ENCODE data around the gene HS6ST2.

HS6ST2 gene

DNA sequence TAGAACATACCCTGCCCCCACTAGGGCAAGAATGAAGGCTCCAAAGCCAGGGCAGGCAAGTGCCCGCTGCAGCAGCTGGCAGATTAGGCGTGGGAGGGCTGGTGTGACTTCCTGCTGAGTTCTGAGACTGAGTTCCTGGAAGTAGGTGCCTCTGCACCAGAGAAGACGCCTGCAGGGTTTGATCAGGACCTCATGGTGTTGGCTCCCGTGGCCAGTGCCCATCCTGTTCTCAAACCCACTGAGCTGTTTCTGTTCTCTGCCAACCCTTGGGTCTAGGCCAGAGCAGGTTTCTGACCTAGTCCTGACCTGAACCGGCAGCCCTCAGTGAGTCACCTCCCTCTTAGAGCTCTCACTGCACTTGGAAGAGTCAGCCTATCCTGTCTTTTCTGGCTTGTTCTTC lies 220.7 kb downstream of the HS6ST2 start:
- peak; percentile 15 to 24 for DNase-seq

DNA sequence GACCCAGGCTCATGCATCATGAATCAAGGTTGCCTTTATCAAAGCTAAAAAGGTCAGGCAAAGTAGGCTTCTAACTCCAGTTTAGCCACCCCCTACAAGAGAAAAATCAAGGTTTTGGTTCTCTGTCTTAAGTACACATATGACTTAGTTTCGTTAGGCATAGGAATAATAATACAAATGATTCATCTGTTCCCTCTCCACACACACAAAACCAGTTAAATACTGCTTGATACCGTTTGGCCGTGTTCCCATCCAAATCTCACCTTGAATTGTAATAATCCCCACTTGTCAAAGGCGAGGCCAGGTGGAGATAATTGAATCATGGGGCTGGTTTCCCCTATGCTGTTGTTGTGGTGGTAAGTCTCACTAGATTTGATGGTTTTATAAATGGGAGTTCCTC lies 226.2 kb downstream of the HS6ST2 start:
- DNase-seq = no peak

DNA sequence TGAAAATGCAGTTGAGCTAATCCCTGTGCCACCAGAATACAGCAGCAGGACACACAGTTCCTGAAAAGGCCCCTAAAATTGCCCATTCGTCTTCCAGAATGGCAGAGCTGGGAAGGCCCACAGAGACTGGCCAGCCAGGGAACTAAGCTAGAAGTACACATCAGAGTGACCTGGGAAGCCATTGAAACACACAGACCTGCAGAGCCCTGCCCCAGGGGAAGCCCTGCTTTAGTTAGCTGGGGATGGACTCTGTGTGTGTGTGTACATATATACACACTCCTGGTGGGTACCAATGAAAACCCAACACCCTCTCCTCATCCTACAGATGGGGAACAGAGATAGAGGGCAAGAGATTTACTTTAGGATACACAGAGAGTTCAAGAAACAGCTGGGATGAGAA lies 227.7 kb downstream of the HS6ST2 start:
- DNase-seq = no peak

DNA sequence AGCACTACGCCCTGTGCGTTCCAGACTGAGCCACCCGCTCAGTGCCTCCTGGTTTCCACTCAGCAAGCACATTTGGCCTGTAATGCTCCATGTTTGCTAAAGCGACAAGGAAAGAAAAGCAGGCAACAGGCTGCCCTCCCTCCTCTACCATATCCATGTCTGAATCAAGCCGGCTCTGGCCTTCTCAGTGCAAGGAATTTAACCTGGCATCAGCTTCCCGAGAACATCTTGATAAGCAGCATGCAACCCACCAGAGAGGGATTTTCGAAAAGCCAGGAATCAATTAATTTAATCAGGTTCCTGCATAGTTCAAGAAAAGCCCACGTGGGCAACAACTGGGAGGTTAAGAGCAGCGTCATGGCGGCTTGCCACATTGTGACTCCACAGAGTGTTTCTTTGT lies 228.2 kb downstream of the HS6ST2 start:
- no peak for DNase-seq

DNA sequence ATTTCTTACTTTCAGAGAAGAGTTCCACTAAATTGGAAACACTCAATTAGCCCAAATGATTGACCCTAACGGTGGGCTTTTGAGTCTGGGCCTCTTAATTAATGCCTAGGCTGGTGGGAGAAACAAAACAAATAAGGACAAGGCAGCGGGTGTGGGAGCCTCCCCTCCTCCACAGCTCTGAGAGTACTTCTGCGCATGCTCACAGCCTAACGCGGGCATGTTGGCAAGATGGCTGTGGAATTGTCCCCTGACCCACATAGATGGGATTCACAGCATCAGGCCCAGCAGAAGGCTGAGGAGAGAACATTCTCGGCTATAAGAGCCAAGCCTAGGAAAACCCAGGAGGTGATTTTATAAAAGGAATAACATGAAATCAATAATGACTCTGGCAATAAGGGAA lies 230.1 kb downstream of the HS6ST2 start:
- no peak for DNase-seq

DNA sequence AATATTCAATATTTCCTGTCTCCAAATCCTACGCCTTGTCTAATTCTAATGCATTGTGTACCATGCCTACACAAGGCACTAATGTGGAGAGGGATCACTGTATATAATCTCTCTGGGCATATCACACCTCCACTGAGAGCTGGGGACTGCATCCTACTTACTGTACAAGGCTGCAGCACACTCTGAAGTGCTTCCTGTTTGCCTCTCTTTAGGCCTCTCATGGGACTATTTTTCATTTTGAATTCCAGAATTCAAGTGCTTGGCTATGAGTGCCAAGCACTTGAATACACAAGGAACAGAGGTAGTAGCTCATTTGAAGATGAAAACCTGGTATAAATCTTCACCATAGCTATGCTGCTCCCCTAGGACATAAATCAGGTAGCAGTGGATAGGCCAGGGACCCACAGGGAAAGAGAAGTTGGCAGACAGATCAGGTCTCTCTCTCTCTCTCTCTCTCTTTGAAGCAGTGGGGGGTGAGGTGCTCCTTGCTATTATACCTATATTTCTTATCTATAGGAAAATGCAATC lies 239.9 kb downstream of the HS6ST2 start:
- no peak for DNase-seq

DNA sequence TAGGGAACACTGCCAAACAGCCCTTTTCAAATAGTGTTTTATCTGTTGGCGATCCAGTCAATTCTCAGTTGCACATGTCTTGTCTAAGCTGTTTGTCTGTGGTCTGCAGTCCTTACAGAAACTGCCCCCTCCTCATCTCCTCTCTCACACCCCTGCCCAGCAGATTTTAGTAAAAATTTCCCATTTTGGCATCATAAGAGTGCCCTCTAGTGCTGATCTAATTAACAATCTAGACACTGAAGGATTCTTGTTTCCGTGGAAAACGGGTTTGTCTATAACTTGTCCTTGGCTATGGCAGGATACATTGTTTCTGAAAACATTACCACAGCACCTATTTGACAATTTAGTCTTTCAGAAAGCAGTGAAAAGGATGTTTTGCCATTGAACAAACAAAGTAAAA lies 242.4 kb downstream of the HS6ST2 start:
- no peak for DNase-seq

DNA sequence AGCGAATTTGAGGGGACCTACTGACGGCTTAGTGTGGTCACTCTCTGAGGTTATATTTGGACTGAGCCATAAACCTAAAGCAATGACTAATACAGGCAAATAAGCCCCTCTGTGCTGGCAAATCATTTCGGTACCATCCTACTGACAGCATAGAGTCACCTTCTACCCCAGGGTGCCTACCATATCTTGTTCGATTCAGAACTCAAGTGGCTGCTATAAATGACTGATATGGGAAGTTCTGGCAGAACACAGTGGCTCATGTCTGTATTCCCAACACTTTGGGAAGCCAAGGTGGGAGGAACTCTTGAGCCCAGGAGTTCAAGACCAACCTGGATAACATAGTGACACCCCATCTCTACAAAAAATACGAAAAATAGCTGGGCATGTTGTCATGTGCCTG lies 243.5 kb downstream of the HS6ST2 start:
- no peak for DNase-seq

DNA sequence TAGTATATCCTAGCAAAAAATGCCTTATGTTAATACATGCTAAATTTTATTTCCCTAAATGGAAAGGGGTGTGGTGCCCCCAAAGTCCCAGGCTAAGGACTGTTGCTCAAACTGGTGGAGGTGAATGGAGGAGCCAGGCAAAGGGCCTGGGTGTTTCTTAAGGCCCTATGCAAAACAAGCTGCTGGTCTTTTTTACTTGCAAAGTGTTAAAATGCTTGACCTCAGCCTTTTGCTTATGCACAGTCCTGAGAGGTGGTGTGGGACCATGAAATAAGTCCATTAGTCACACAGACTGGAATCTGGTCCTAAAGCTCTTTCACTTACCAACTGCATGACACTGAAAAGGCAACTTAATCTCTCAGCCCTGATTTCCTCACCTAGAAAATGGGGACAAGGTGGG lies 246.1 kb downstream of the HS6ST2 start:
- no peak for DNase-seq

DNA sequence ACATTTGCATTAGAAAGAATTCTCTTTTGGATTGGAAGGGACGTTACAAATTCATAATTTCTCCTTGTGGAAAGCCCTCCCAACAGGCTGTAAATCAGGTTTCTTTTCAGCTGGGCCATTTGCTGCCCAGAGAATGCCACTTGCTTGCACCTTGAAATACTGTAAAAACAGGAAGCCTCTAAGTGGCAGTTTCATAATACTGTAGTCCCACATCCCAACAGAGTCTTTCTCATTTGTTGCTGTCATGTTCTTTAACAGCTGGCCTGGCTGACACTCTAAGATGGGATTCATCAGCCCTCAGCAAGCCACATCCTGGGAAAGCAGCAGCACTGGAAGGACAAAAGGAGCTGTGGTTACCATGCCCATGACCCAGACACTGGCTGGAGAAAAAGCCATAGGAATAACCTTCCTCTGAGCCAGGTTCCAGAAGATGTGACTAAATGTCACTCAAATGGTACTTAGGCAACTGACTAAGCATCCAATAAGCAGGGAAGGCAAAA lies 247.7 kb downstream of the HS6ST2 start:
- no peak for DNase-seq

DNA sequence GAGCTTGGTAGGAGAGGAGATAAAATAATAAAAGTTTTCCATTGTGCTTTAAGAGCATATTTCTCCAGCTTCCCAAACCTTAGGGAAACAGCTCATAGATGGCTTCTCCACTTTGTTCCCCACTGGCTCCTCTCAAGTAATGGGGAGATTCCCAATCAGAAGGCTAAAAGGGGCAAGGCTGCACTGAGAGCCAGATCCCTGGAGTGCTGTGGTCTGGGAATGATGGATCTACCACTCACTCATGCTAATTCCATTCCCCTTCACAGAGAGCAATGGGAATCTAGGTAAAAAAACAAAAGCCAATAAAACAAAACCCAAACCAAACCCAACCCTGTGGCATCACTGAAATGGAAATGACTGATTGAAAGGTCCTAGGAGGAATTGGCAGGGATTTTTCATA lies 249.9 kb downstream of the HS6ST2 start:
- no peak for DNase-seq

DNA sequence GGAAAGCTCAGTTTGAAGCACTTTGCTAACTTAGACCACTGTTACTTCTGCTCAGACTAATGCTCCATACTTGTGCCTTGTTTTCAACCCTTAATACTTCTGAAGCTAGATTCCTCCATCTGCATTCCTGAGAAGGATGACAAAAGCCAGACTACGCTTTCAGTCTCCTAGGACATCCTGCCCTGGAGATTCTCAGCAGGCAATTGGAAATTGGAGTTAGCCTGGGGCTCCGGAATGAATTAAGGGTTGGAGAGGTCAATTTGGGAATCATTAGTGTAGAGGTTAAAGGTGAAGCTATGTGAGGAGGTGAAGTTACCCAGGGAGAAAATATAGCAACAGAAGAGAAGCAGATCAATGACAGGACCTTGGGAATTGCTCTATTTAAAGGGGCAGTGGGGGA lies 253.7 kb downstream of the HS6ST2 start:
- DNase-seq = no peak

DNA sequence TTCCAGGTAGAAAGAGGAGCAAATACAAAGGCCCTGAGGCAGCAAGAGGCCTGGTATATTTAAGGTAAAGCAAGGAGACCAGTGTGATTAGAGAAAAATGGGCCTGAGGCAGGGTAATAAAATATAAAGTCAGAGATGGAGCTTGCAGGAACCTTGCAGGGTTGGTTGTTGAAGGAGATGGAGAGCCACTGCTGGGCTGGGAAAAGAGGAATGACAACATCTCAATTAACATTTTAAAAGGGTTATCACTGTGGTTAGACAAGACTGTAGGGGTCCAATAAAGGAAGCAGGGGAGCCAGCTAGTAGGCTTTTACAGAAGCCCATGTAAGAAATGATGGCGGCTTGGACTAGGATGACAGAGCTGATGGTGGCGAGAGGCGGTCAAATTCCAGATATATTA lies 264.0 kb downstream of the HS6ST2 start:
- DNase-seq = no peak

DNA sequence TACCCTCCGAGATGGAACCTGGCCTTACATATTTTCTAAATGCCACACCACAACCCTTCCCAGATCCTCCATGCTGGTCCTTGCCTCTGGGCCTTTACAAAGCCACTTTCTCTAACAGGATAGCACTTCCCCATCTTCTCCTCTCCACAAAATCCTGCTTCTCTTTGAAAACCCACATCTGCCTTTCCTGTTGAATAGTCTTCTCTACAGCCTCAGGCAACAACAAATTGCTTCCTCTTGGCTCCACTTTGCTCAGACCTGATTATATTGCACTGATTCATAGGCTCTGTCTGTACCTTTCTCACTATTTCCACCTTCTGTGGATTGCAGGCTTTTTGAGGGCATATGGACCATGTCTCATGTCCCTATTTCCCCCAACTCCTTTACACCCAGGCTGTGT lies 265.9 kb downstream of the HS6ST2 start:
- DNase-seq = no peak

DNA sequence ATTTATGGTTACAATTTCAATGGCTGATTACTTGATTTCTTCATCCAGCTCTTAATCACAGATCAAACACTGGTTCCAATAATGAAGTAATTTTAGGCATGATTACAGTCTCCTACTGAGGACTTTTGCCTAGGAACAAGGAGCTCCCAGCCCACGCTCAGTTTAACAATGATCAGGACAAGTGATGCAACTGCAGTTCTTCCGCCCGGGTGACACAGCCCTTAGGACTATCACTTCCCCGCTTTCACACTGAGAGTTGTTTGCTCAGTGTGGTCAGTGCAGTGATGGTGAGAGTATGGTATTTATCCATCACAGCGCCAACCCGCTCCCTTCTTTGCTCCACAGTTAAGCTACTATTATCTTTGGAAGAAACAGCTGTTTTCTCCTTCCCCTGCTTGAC lies 266.4 kb downstream of the HS6ST2 start:
- DNase-seq = no peak

DNA sequence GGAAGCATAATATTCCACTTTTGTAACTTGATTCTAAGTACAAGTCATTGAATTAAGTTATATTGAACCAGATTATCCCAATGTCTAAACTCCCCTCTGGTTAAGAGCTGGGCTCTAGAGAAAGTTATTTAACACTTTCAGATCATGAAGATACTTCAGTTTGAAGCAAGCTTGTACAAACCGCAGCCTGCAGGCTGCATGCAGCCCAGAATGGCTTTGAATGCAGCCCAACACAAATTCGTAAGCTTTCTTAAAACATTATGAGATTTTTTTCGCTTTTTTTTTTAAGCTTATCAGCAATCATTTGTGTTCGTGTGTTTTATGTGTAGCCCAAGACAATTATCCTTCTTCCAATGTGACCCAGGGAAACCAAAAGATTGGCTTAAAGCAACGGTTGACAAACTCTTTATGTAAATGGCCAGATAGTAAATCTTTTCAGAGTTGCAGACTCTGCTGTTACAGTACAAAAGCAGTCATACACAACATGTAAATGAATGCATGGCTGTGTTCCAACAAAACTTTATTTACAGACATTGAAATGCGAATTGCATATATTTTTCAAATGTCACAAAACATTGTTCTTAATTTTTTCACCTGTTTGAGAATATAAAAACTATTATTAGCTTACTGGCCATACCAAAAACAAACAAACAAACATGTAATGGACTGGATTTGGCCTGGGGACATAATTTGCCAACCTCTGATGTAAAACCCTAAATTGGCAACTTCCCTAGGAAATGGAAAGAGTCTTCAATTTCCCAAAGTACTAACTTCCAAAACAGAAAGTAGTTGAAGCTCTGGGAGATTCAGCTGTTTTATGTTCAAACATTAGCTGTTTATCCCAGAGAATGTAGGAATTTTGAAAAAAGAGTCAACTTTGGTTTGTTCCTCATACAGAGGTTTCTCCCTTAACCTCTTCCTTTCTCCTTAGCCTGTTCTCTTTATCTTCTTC lies 268.5 kb downstream of the HS6ST2 start:
- no peak for DNase-seq

DNA sequence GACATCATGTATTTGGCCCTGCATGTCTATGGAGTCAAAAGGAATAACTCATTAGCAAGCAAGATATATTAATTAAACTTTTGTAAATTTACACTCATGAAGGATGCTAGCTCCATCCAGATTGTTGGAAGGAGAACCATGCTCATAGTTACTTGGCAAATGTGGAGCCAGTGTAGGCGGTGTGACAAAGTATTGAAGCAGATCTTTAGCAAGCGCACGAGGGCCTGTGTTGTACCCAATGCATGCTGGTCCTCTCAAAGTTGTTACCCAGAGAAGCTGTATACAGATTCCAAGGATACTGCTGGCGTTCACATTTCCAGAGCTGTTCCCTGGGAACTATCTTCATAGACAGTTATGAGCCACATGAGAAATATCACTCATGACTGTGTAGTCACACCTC lies 273.2 kb downstream of the HS6ST2 start:
- DNase-seq = no peak

DNA sequence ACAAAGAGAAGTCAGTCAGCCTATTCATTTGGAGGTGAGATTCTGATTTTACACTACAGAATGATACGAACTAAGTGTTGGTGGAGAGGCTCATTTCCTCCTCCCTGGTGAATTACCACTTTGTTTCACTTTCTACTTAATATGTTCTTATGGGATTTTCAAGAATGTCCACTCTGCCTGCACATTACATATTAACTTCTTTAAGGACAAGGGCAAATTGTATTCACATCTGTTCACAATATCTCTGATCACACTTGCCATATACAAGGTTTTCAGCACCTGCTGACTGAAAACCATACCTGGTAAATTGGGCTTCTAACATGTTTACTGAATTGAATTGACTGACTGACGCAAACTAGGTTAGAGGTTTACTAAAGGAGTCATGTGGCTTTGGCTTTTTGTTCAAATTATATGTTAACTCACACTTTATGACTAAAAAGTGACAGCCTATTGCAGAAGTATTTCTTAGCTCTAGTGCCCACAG lies 281.2 kb downstream of the HS6ST2 start:
- DNase-seq = no peak

DNA sequence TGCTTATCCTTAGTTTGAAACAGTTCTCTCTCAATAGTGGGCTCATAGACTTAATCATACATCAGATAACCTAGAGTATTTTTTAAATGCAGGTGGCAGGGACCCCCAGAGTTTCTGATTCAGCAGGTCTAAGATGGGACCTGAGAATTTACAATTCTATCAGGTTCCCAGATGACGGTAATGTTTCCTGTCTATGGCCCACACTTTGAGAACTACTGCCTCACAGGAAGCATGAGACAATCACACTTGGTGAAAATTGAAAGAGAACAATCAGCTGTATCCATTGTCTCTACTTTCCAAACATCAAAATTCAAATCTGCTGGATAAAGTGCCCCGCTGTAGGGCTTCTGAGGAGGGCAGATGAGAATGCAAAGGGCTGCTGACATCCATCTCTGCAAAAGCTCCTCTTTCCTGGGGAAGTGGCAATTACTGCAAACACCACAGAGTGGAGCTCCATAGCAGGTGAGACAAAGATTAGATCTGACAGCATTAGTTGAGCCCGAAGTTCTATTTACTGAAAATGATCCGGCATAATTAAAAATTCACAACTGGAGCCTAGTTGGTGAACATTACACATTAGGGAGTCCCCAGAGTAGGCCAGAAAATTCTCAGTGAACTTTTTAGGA lies 281.8 kb downstream of the HS6ST2 start:
- no peak for DNase-seq

DNA sequence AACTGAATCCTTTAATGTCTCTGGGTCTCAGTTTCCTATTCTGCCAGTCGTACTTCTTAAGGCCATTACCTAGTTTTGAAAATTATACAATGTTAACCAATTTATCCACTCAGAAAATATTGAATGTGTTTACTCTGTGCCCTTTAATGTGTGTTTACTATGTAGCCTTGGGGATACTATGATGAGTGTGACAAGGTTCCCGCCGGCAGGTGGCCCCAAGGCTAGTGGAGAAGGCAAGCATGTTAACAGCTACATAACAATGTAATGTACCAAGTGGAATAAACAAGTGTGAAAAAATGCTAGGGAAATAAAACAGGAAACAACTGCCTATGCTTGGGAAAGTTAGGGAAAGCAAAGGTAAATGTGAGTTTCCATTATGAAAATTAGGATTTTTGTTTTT lies 282.3 kb downstream of the HS6ST2 start:
- no peak for DNase-seq

DNA sequence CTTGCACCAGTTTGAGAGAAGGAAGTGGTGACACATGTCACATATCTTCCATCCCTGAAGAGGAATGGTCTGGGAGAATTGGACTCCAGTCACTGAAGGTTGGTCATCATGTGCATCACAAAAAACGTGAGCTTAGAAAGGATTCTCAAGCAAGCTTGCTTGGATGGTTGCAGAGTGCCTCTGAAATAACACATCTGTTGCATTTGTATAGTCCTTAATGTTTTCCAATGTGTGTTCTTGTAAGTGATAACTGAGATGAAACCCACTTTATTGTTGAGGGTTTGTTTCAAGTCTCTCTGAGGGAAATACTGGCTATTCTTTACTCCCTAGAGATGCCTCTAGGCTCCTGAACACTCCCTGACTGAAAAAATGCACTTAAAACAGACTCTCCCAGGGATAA lies 285.1 kb downstream of the HS6ST2 start:
- no peak for DNase-seq

DNA sequence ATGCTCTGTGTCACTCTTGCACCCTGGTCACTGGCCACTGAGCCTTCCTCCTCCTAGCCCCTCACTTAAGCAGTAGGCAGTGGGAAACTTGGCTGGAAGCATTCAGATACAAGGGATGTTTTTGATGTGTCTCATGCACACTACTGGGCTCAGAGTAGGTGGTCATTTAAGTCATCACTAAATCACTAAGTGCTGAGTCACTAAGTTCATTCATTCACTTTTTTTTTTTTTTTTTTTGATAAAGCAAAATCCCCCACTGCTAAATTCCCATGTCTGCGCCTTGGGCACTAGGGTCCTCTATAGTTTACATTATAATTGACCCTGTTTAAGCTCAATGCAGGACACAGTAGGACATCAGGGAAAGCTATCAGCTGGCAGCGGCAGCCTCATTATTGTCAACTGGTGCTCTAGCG lies 287.2 kb downstream of the HS6ST2 start:
- DNase-seq = no peak

DNA sequence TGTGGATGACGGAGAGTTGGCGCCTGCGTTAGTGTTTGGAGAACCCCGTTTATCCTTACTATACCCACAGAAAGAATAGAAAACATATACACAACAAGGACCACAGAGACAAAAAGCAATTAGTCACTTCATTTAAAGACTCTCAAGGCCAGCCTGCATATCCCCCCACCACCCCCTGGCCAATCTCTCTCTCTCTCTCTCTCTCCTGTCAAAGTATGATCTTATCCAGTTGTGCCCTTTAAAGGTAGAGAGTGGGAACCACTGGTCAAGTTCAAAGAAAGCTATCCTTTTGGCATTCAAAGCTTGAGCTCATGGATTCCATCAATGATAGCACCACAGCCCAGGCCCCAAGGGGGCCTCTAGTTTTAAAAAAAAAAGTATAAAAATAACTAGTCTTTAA lies 289.3 kb downstream of the HS6ST2 start:
- no peak for DNase-seq

DNA sequence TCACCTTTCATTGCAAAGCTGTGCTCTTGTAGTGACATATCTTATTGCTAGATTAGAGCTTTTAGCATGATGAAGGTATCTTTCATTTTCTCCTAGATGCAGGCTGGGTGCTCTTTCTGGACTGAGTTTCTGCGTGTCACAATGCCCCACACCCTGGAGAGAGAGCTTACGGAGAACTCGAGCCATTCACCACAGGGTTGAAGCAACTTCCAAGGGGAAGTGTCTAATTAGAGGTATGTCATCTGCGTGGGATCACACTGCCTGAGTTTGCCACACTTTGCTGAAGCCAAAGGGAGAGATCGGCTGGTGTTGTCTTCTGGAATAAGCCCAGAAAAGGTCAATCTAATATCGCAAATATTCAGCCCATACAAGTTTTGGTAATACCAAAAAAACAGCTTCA lies 290.3 kb downstream of the HS6ST2 start:
- no peak for DNase-seq

Data from stimulated activated CD4-positive, alpha-beta T cell treated with anti-CD3 and anti-CD28 coated beads, Interleukin-4, amount 100 ng/mL, for 4 hours (primary cell).